ENCODE results near the gene ACY1. TPM values are rescaled to one million over a fixed set of nuclear protein-coding genes. Genes with fewer than 3 reads are reported as not detected.

ACY1 gene
- polyA plus RNA-seq, 1 of the 3 experiments (the other 2 are of a cell fraction) = 93.0 TPM

DNA sequence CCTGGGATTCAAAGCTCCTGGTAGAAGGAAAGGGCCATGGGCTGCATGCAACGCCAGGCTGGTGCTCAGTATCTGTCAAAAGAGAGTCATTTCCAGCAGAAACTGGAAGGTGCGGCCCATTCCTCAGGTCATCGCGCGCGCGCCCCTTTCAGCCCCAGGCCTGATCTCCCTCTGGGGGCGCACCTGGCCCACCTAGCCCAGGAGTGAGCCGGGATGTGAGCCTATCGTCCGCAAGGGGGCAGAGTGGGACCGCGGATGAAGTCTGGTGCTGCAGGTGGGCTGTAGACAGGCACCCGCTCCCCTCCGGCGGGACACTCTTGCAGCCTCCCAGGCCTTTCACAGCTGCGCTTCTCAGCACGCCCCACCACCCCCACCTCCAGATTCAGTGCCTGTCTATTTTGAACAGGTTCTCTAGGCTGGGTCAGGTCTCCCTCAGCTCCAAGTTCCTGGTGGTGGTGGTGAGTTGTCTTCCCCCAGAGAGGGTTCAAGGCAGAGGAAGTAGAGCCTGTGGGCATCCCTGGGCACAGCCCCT lies 18.2 kb downstream of the ACY1 start (continued):
- TF ChIP-seq SMC3 (IDR thresholded peaks at IDR 0.05; ENCODE audit: low read depth, low read length) (peak; percentile 94), NFIC (IDR thresholded peaks at IDR 0.05; ENCODE audit: borderline replicate concordance) (no peak), TEAD4 (IDR thresholded peaks at IDR 0.05; ENCODE audit: borderline replicate concordance, insufficient read depth) (no peak), RFX5 (IDR thresholded peaks at IDR 0.05; ENCODE audit: low read length) (no peak), EP300 (IDR thresholded peaks at IDR 0.05; ENCODE audit: borderline replicate concordance in 1 of 2, low read depth in 1 of 2, low read length in 1 of 2) (no peak)
- TF ChIP-seq, protein P1, sequence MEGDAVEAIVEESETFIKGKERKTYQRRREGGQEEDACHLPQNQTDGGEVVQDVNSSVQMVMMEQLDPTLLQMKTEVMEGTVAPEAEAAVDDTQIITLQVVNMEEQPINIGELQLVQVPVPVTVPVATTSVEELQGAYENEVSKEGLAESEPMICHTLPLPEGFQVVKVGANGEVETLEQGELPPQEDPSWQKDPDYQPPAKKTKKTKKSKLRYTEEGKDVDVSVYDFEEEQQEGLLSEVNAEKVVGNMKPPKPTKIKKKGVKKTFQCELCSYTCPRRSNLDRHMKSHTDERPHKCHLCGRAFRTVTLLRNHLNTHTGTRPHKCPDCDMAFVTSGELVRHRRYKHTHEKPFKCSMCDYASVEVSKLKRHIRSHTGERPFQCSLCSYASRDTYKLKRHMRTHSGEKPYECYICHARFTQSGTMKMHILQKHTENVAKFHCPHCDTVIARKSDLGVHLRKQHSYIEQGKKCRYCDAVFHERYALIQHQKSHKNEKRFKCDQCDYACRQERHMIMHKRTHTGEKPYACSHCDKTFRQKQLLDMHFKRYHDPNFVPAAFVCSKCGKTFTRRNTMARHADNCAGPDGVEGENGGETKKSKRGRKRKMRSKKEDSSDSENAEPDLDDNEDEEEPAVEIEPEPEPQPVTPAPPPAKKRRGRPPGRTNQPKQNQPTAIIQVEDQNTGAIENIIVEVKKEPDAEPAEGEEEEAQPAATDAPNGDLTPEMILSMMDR (IDR thresholded peaks at IDR 0.05) = peak; percentile 97
- TF ChIP-seq, protein P2, sequence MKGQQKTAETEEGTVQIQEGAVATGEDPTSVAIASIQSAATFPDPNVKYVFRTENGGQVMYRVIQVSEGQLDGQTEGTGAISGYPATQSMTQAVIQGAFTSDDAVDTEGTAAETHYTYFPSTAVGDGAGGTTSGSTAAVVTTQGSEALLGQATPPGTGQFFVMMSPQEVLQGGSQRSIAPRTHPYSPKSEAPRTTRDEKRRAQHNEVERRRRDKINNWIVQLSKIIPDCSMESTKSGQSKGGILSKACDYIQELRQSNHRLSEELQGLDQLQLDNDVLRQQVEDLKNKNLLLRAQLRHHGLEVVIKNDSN (IDR thresholded peaks at IDR 0.05; ENCODE audit: borderline replicate concordance, low read depth) = no peak

DNA sequence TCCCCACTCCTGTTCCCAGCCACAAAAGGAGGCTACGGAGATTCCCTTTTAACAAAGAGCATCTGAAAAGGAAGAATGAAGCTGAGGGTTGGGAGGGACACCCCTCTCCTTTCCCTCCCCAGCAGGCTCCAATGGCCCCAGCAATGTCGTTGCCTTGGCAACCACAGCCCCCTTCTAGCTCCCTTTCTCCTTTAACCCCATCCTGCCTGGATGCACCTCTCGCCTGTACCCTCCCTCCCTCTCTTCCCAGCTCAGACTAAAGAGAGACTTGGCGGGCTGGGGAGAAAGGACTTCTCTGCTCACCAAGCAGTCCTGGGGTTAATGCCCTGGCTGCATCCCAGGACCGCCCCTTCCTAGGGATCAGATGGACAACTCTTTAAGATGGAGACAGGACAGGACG lies 19.4 kb downstream of the ACY1 start:
- no peak for DNase-seq
- H3K27ac ChIP-seq (ENCODE audit: low read depth in 2 of 2, low read length in 1 of 2) = peak overlapping the region in 1 of 2 experiments; percentile 61; a peak in 1 of 4 replicates
- ChIA-PET CTCF (interaction anchor here (1.0 to 24.7 kb wide), 21 partner anchors 15 to 277 kb away, joined by 3 to 983 read pairs (median 13); partner anchors contain the start of genes ABHD14A, ABHD14B, ACY1 and DUSP7), POLR2A (interaction anchor here (1.0 to 6.2 kb wide), 5 partner anchors 12 to 52 kb away, joined by 3 to 144 read pairs (median 57); partner anchors contain the start of gene DUSP7)
- no peak overlapping the region for H3K9ac ChIP-seq
- no peaks in the 10 kb centered on the region for H3K9me3 ChIP-seq
- no peak overlapping the region for H2AFZ ChIP-seq (ENCODE audit: low read depth)
- H4K20me1 ChIP-seq (ENCODE audit: insufficient read depth) = no peaks in the 10 kb centered on the region
- H3K4me1 ChIP-seq (ENCODE audit: control insufficient read depth in 1 of 2, insufficient read depth in 2 of 2, low read depth in 1 of 2, low read length in 1 of 2) = peaks cover 20 to 61% of the 10 kb centered on the region in 2 experiments
- H3K9me2 ChIP-seq = no peaks in the 10 kb centered on the region
- WGBS (ENCODE audit: low lambda C conversion rate) = 66% methylated on average over 5 of the region's 6 CpGs
- H3K4me2 ChIP-seq = no peak overlapping the region
- TF ChIP-seq RFX5 (IDR thresholded peaks at IDR 0.05; ENCODE audit: low read length) (no peak), POLR2AphosphoS5 (IDR thresholded peaks at IDR 0.05; ENCODE audit: low read depth, low read length) (no peak), RCOR1 (IDR thresholded peaks at IDR 0.05; ENCODE audit: low read length) (no peak), FOXJ3 (CRISPR knock-in tag; IDR thresholded peaks at IDR 0.05) (no peak), NFIC (IDR thresholded peaks at IDR 0.05; ENCODE audit: borderline replicate concordance) (no peak), NRF1 (IDR thresholded peaks at IDR 0.05; ENCODE audit: low read depth, low read length) (no peak), ELF1 (IDR thresholded peaks at IDR 0.05) (no peak), GATA2 (CRISPR knock-in tag; IDR thresholded peaks at IDR 0.05) (no peak), MXI1 (IDR thresholded peaks at IDR 0.05; ENCODE audit: low read depth, low read length) (no peak)
- TF ChIP-seq, protein P3, sequence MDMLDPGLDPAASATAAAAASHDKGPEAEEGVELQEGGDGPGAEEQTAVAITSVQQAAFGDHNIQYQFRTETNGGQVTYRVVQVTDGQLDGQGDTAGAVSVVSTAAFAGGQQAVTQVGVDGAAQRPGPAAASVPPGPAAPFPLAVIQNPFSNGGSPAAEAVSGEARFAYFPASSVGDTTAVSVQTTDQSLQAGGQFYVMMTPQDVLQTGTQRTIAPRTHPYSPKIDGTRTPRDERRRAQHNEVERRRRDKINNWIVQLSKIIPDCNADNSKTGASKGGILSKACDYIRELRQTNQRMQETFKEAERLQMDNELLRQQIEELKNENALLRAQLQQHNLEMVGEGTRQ (IDR thresholded peaks at IDR 0.05; ENCODE audit: borderline replicate concordance, low read depth, low read length) = no peak
- TF ChIP-seq, protein P4, sequence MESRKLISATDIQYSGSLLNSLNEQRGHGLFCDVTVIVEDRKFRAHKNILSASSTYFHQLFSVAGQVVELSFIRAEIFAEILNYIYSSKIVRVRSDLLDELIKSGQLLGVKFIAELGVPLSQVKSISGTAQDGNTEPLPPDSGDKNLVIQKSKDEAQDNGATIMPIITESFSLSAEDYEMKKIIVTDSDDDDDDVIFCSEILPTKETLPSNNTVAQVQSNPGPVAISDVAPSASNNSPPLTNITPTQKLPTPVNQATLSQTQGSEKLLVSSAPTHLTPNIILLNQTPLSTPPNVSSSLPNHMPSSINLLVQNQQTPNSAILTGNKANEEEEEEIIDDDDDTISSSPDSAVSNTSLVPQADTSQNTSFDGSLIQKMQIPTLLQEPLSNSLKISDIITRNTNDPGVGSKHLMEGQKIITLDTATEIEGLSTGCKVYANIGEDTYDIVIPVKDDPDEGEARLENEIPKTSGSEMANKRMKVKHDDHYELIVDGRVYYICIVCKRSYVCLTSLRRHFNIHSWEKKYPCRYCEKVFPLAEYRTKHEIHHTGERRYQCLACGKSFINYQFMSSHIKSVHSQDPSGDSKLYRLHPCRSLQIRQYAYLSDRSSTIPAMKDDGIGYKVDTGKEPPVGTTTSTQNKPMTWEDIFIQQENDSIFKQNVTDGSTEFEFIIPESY (IDR thresholded peaks at IDR 0.05; ENCODE audit: borderline replicate concordance, low read depth) = no peak
- TF ChIP-seq, protein P5, sequence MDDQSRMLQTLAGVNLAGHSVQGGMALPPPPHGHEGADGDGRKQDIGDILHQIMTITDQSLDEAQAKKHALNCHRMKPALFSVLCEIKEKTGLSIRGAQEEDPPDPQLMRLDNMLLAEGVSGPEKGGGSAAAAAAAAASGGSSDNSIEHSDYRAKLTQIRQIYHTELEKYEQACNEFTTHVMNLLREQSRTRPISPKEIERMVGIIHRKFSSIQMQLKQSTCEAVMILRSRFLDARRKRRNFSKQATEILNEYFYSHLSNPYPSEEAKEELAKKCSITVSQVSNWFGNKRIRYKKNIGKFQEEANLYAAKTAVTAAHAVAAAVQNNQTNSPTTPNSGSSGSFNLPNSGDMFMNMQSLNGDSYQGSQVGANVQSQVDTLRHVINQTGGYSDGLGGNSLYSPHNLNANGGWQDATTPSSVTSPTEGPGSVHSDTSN (IDR thresholded peaks at IDR 0.05) = no peak
- TF ChIP-seq, protein P6, sequence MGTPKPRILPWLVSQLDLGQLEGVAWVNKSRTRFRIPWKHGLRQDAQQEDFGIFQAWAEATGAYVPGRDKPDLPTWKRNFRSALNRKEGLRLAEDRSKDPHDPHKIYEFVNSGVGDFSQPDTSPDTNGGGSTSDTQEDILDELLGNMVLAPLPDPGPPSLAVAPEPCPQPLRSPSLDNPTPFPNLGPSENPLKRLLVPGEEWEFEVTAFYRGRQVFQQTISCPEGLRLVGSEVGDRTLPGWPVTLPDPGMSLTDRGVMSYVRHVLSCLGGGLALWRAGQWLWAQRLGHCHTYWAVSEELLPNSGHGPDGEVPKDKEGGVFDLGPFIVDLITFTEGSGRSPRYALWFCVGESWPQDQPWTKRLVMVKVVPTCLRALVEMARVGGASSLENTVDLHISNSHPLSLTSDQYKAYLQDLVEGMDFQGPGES (IDR thresholded peaks at IDR 0.05; ENCODE audit: low read depth, low read length) = no peak
- no peaks in the 10 kb centered on the region for H3K27me3 ChIP-seq (ENCODE audit: insufficient read depth)
- H3F3A ChIP-seq (replicated peaks; ENCODE audit: insufficient read depth) = peaks cover 3% of the 10 kb centered on the region
- H3K36me3 ChIP-seq (replicated peaks in 1 of 2; ENCODE audit: control insufficient read depth in 1 of 2, insufficient read depth in 2 of 2, low read length in 1 of 2) = no peaks in the 10 kb centered on the region
- no peaks in the 10 kb centered on the region for H3K79me2 ChIP-seq (ENCODE audit: insufficient read depth)
- no peak overlapping the region for H3K4me3 ChIP-seq (ENCODE audit: low read depth in 2 of 2, low read length in 1 of 2)
